Hepatocyte (in vitro differentiated cells): ENCODE data around the gene THY1. TPM values are rescaled to one million over a fixed set of nuclear protein-coding genes. Genes with fewer than 3 reads are reported as not detected.

ENCODE experiments used
- DNase-seq: peaks from one replicate; pipeline ENCODE4 v3.0.0-alpha.2; 2016; ENCODE audit warnings: low spot score
- H2AFZ ChIP-seq: fragments of 200-600 bp; sonication (generic); 2 replicates; pipeline ENCODE4 v1.6.0; 2016; ENCODE audit warnings: antibody characterized with exemption, mild to moderate bottlenecking
- H3K27ac ChIP-seq: fragments of 200-600 bp; sonication (generic); 2 replicates; pipeline ENCODE4 v1.5.1; 2016; ENCODE audit warnings: mild to moderate bottlenecking
- H3K27me3 ChIP-seq: fragments of 200-600 bp; sonication (generic); 2 replicates; pipeline ENCODE4 v1.6.1; 2016
- H3K36me3 ChIP-seq: fragments of 200-600 bp; sonication (generic); replicated peaks from 2 replicates; pipeline ENCODE4 v1.5.1; 2016; ENCODE audit warnings: low read depth; ENCODE audit not compliant: insufficient read depth
- H3K4me1 ChIP-seq: fragments of 200-600 bp; sonication (generic); 2 replicates; pipeline ENCODE4 v1.5.1; 2016; ENCODE audit warnings: mild to moderate bottlenecking, moderate library complexity; ENCODE audit not compliant: insufficient read depth
- H3K4me2 ChIP-seq: fragments of 200-600 bp; sonication (generic); 2 replicates; pipeline ENCODE4 v1.6.0; 2016
- H3K4me3 ChIP-seq: fragments of 200-600 bp; sonication (generic); 2 replicates; pipeline ENCODE4 v1.5.1; 2016; ENCODE audit warnings: mild to moderate bottlenecking
- H3K79me2 ChIP-seq: fragments of 200-600 bp; sonication (generic); 2 replicates; pipeline ENCODE4 v1.6.0; 2017; ENCODE audit warnings: mild to moderate bottlenecking
- H3K9me2 ChIP-seq: fragments of 200-600 bp; sonication (generic); replicated peaks from 2 replicates; pipeline ENCODE4 v1.6.0; 2017; ENCODE audit warnings: mild to moderate bottlenecking; ENCODE audit not compliant: insufficient read depth
- H3K9me3 ChIP-seq: fragments of 200-600 bp; sonication (generic); 2 replicates; pipeline ENCODE4 v1.5.1; 2016; ENCODE audit warnings: low read depth, mild to moderate bottlenecking
- H4K20me1 ChIP-seq: fragments of 200-600 bp; sonication (generic); 2 replicates; pipeline ENCODE4 v1.6.0; 2016; ENCODE audit warnings: mild to moderate bottlenecking; ENCODE audit not compliant: insufficient read depth, poor library complexity, severe bottlenecking
- CTCF ChIP-seq: fragments of 200-600 bp; sonication (generic); IDR thresholded peaks from 2 replicates; pipeline ENCODE4 v1.5.1; 2016; ENCODE audit warnings: antibody characterized with exemption, mild to moderate bottlenecking; ENCODE audit not compliant: poor library complexity
- EZH2 ChIP-seq: fragments of 200-600 bp; sonication (generic); IDR thresholded peaks from 2 replicates; pipeline ENCODE4 v1.6.1; 2016; ENCODE audit warnings: antibody characterized with exemption, mild to moderate bottlenecking, borderline replicate concordance
- EZH2phosphoT487 ChIP-seq: fragments of 200-600 bp; sonication (generic); IDR thresholded peaks from one replicate; pipeline ENCODE4 v1.6.1; 2018; ENCODE audit warnings: antibody characterized with exemption, mild to moderate bottlenecking, low read depth, moderate library complexity; ENCODE audit not compliant: unreplicated experiment, severe bottlenecking
- WGBS: methylation state at CpG from one replicate; pipeline ENCODE4 v1.1.6; 2016; ENCODE audit warnings: low lambda C conversion rate; ENCODE audit errors: missing lambda C conversion rate; 5-methylcytosine and 5-hydroxymethylcytosine counted together
- polyA plus RNA-seq: library from polyadenylated mRNA; unstranded; fragments of >200 nt; fragmentation: Nextera tagmentation; extraction: Ambion mirVana; gene quantifications from 2 replicates; pipeline ENCODE4 v1.2.1, GENCODE V29; 2016
- total RNA-seq: library from RNA; depleted of rRNA; stranded (reverse); fragments of >200 nt; gene quantifications from 2 replicates; pipeline ENCODE4 v1.2.3, GENCODE V29; 2014

THY1 gene
- total and polyA plus RNA-seq, 2 experiments from 2014 or later = 52.1 to 156 TPM

- Histone ChIP-seq H3K9me3 (no peaks in the 10 kb centered on the region), H3K4me2 (peak overlapping the region; percentile 59), H3K4me1 (peaks cover 4% of the 10 kb centered on the region), H2AFZ (no peak overlapping the region), H3K36me3 (no peaks in the 10 kb centered on the region), H3K79me2 (no peaks in the 10 kb centered on the region), H3K9me2 (no peaks in the 10 kb centered on the region), H3K27me3 (no peaks in the 10 kb centered on the region), H4K20me1 (no peaks in the 10 kb centered on the region), H3K27ac (peak overlapping the region; percentile 52), H3K4me3 (no peak overlapping the region)
- TF ChIP-seq EZH2 = no peak
- peak; percentile 28 for DNase-seq
- 41% methylated on average over 21 of the region's 21 CpGs for WGBS
Measured at GRCh38 chr11:119432484-119433357, 9.7 kb upstream of the THY1 start.

- no peaks in the 10 kb centered on the region for H3K9me2 ChIP-seq
- 90% methylated on average over 7 of the region's 7 CpGs for WGBS
Measured at GRCh38 chr11:119431523-119431922, 8.6 kb upstream of the THY1 start.

GRCh38 chr11:119427279-119427678, 4.3 kb upstream of the THY1 start:
- Histone ChIP-seq H3K27ac (no peak overlapping the region), H3K79me2 (no peaks in the 10 kb centered on the region), H3K4me1 (peaks cover 2% of the 10 kb centered on the region), H3K27me3 (peaks cover 14% of the 10 kb centered on the region), H3K4me2 (no peak overlapping the region), H3K4me3 (no peak overlapping the region), H3K9me2 (no peaks in the 10 kb centered on the region), H3K36me3 (no peaks in the 10 kb centered on the region), H3K9me3 (no peaks in the 10 kb centered on the region), H4K20me1 (no peaks in the 10 kb centered on the region), H2AFZ (no peak overlapping the region)
- no peak for TF ChIP-seq CTCF
- TF ChIP-seq EZH2 = no peak
- no peak for TF ChIP-seq EZH2phosphoT487
- WGBS = 94% methylated on average over 5 of the region's 5 CpGs
- DNase-seq = no peak

More at GRCh38 chr11:119431523-119431922, 8.6 kb upstream of the THY1 start:
- Histone ChIP-seq H2AFZ (no peak overlapping the region), H3K27ac (no peak overlapping the region), H3K36me3 (no peaks in the 10 kb centered on the region), H3K27me3 (no peaks in the 10 kb centered on the region), H4K20me1 (no peaks in the 10 kb centered on the region), H3K4me1 (peaks cover 4% of the 10 kb centered on the region), H3K4me3 (no peak overlapping the region), H3K4me2 (no peak overlapping the region), H3K9me3 (no peaks in the 10 kb centered on the region), H3K79me2 (no peaks in the 10 kb centered on the region)
- TF ChIP-seq EZH2 = no peak
- no peak for TF ChIP-seq EZH2phosphoT487
- TF ChIP-seq CTCF = no peak
- no peak for DNase-seq

GRCh38 chr11:119426142-119426541, 3.2 kb upstream of the THY1 start:
- no peak overlapping the region for H3K27ac ChIP-seq
- H3K27me3 ChIP-seq = peaks cover 24% of the 10 kb centered on the region
- H3K36me3 ChIP-seq = no peaks in the 10 kb centered on the region
- 59% methylated on average over 4 of the region's 4 CpGs for WGBS
- H2AFZ ChIP-seq = no peak overlapping the region
- DNase-seq = no peak
- TF ChIP-seq EZH2 (no peak), EZH2phosphoT487 (no peak), CTCF (no peak)
- no peaks in the 10 kb centered on the region for H3K79me2 ChIP-seq
- H3K4me2 ChIP-seq = no peak overlapping the region
- no peaks in the 10 kb centered on the region for H3K9me3 ChIP-seq
- H3K4me3 ChIP-seq = no peak overlapping the region
- H3K9me2 ChIP-seq = no peaks in the 10 kb centered on the region
- peaks cover 9% of the 10 kb centered on the region for H3K4me1 ChIP-seq
- H4K20me1 ChIP-seq = no peaks in the 10 kb centered on the region
